ENCODE measurements around the gene HYI. TPM values are rescaled to one million over a fixed set of nuclear protein-coding genes. Genes with fewer than 3 reads are reported as not detected.
A peak's percentile ranks its signal among the peaks of the same experiment; 100 is the strongest.
"Not testable (repeated sequence)": the region's sequence is repeated elsewhere in the genome, so short reads cannot be mapped to it uniquely, and the experiment has no call there.

Gene HYI
- total RNA-seq, 1 experiment from 2014 or later, result 34.5 TPM

DNA sequence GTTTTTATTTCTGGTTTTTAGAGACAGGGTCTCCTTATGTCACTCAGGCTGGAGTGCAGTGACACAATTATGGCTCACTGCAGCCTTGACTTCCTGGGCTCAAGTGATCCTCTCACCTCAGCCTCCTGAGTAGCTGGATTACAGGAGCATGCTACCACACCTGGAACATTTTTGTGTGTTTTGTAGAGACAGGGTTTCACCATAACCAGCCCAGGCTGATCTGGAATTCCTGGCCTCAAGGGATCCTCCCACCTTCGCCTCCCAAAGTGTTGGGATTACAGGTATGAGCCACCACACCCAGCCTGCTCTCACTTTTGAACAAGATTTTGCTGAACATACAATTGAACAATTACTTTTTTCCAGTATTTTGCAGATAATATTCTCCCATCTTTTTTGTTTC is 24.0 kb upstream of the HYI start:
- TF ChIP-seq, protein P1, sequence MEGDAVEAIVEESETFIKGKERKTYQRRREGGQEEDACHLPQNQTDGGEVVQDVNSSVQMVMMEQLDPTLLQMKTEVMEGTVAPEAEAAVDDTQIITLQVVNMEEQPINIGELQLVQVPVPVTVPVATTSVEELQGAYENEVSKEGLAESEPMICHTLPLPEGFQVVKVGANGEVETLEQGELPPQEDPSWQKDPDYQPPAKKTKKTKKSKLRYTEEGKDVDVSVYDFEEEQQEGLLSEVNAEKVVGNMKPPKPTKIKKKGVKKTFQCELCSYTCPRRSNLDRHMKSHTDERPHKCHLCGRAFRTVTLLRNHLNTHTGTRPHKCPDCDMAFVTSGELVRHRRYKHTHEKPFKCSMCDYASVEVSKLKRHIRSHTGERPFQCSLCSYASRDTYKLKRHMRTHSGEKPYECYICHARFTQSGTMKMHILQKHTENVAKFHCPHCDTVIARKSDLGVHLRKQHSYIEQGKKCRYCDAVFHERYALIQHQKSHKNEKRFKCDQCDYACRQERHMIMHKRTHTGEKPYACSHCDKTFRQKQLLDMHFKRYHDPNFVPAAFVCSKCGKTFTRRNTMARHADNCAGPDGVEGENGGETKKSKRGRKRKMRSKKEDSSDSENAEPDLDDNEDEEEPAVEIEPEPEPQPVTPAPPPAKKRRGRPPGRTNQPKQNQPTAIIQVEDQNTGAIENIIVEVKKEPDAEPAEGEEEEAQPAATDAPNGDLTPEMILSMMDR (IDR thresholded peaks at IDR 0.05; ENCODE audit: insufficient read depth in 1 of 2, low read depth in 1 of 2, low read length in 1 of 2, severe bottlenecking in 1 of 2, unreplicated experiment in 1 of 2), result no peak
- no peaks in the 10 kb centered on the region for H3K9me3 ChIP-seq
- ChIA-PET POLR2A (no interaction called here), CTCF (no interaction called here)
- Mint-ChIP-seq H3K9me3 (ENCODE audit: unreplicated experiment) (peaks cover 11% of the 10 kb centered on the region), H3K27me3 (ENCODE audit: insufficient read depth, unreplicated experiment) (no peaks in the 10 kb centered on the region), H3K4me1 (ENCODE audit: low read depth, unreplicated experiment) (peaks cover 10% of the 10 kb centered on the region), H3K36me3 (ENCODE audit: insufficient read depth, unreplicated experiment) (peaks cover 9% of the 10 kb centered on the region), H3K27ac (ENCODE audit: unreplicated experiment) (no peak overlapping the region), H3K4me3 (ENCODE audit: unreplicated experiment) (no peak overlapping the region)
- no peak overlapping the region for H3K4me3 ChIP-seq (ENCODE audit: low read depth, low read length)
- no peak for DNase-seq
- H3K4me1 ChIP-seq, result peaks cover 39% of the 10 kb centered on the region
- H3K27me3 ChIP-seq (replicated peaks; ENCODE audit: control insufficient read depth, insufficient read depth, low read length), result no peaks in the 10 kb centered on the region
- intact Hi-C loops (cut with micrococcal nuclease; ENCODE audit: unreplicated experiment), result no loop called here
- no peaks in the 10 kb centered on the region for H3K36me3 ChIP-seq (ENCODE audit: control insufficient read depth, insufficient read depth, low read length)
- BruUV-seq (replicated peaks), result no TSS peak

DNA sequence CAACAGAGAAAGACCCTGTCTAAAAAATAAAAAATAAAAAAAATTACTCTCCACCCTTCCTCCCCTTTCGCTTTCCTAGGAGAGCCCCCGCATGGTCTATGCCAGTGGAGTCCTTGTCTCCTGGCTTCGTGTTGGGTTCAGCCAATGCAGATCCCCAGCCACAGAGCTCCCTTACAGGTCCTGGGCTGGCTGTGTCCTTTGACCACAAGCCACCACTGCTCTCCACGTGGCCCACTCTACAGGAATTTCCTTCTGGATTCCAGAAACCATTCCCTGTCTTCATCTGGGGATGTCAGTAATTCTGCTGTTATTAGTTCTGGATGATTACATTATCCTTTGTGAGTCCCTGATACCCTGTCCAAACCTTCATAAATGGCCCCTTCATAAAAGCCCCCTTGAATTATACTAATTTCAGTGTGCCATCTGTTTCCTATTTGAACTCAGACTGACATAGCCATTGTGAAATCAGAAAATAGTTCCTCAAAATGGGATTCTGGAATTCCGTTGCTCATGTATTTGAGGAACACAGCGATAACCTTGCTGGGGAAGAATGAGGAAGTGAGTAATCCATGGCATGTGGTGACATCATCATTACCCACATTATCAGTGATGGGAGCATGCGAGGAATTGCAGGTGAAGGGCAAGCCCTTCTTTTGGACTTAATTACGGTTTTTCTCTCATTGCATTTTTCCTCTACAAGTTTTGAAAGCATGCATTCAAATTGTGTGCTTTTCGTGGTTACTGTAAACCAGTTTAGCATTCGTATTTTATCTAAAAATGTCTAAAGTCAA is 22.1 kb upstream of the HYI start:
- CTCF ChIA-PET; H3K9me3 ChIP-seq; POLR2A ChIA-PET; H3K27me3 Mint-ChIP-seq (ENCODE audit: insufficient read depth, unreplicated experiment); BruUV-seq (replicated peaks); H3K4me3 Mint-ChIP-seq (ENCODE audit: unreplicated experiment); H3K36me3 ChIP-seq (ENCODE audit: control insufficient read depth, insufficient read depth, low read length); H3K4me3 ChIP-seq (ENCODE audit: low read depth, low read length); H3K27me3 ChIP-seq (replicated peaks; ENCODE audit: control insufficient read depth, insufficient read depth, low read length): not testable (repeated sequence)
- Mint-ChIP-seq H3K27ac (ENCODE audit: unreplicated experiment) (peak overlapping the region; percentile 61), H3K4me1 (ENCODE audit: low read depth, unreplicated experiment) (peaks cover 16% of the 10 kb centered on the region), H3K36me3 (ENCODE audit: insufficient read depth, unreplicated experiment) (peaks cover 15% of the 10 kb centered on the region), H3K9me3 (ENCODE audit: unreplicated experiment) (peaks cover 11% of the 10 kb centered on the region)
- H3K4me1 ChIP-seq, result peaks cover 53% of the 10 kb centered on the region
- DNase-seq, result peak; percentile 40 to 68
- intact Hi-C loops (cut with micrococcal nuclease; ENCODE audit: unreplicated experiment), result loop anchor here (1.0 kb wide), 1 partner anchor 22 kb away; no protein-coding TSS in a partner anchor

- POLR2A ChIA-PET, result no interaction called here
- intact Hi-C loops (cut with micrococcal nuclease; ENCODE audit: unreplicated experiment), result no loop called here
- no peak overlapping the region for H3K27ac Mint-ChIP-seq (ENCODE audit: unreplicated experiment)
These were observed 19.7 kb upstream of the HYI start for GRCh38 chr1:43473463-43473862.

DNA sequence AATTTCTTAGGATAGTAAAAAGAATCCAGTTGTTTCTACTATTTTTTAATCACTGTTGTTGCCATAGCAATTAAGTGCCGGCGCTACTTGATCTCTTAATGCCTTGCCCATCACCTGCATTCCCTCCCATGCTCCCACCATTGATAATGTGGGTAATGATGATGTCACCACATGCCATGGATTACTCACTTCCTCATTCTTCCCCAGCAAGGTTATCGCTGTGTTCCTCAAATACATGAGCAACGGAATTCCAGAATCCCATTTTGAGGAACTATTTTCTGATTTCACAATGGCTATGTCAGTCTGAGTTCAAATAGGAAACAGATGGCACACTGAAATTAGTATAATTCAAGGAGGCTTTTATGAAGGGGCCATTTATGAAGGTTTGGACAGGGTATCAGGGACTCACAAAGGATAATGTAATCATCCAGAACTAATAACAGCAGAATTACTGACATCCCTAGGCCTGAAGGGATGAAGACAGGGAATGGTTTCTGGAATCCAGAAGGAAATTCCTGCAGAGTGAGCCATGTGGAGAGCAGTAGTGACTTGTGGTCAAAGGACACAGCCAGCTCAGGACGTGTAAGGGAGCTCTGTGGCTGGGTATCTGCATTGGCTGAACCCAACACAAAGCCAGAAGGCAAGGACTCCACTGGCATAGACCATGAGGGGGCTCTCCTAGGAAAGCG is 18.9 kb upstream of the HYI start:
- H3K27me3 Mint-ChIP-seq (ENCODE audit: insufficient read depth, unreplicated experiment); H3K36me3 Mint-ChIP-seq (ENCODE audit: insufficient read depth, unreplicated experiment); H3K4me3 ChIP-seq (ENCODE audit: low read depth, low read length); POLR2A ChIA-PET; CTCF ChIA-PET; H3K4me3 Mint-ChIP-seq (ENCODE audit: unreplicated experiment); H3K9me3 Mint-ChIP-seq (ENCODE audit: unreplicated experiment); H3K9me3 ChIP-seq; H3K27me3 ChIP-seq (replicated peaks; ENCODE audit: control insufficient read depth, insufficient read depth, low read length); H3K36me3 ChIP-seq (ENCODE audit: control insufficient read depth, insufficient read depth, low read length); BruUV-seq (replicated peaks); intact Hi-C loops (cut with micrococcal nuclease; ENCODE audit: unreplicated experiment): not testable (repeated sequence)
- Mint-ChIP-seq H3K4me1 (ENCODE audit: low read depth, unreplicated experiment) (peaks cover 16% of the 10 kb centered on the region), H3K27ac (ENCODE audit: unreplicated experiment) (peak overlapping the region; percentile 86)
- peaks cover 53% of the 10 kb centered on the region for H3K4me1 ChIP-seq
- peak in 1 of 2 experiments; percentile 58 for DNase-seq

More at GRCh38 chr1:43473463-43473862, 19.7 kb upstream of the HYI start:
- Histone ChIP-seq H3K9me3 (no peaks in the 10 kb centered on the region), H3K4me3 (ENCODE audit: low read depth, low read length) (no peak overlapping the region), H3K27me3 (replicated peaks; ENCODE audit: control insufficient read depth, insufficient read depth, low read length) (no peaks in the 10 kb centered on the region), H3K4me1 (peaks cover 53% of the 10 kb centered on the region), H3K36me3 (ENCODE audit: control insufficient read depth, insufficient read depth, low read length) (no peaks in the 10 kb centered on the region)
- Mint-ChIP-seq H3K4me1 (ENCODE audit: low read depth, unreplicated experiment) (peaks cover 16% of the 10 kb centered on the region), H3K9me3 (ENCODE audit: unreplicated experiment) (no peaks in the 10 kb centered on the region), H3K36me3 (ENCODE audit: insufficient read depth, unreplicated experiment) (peaks cover 6% of the 10 kb centered on the region), H3K27me3 (ENCODE audit: insufficient read depth, unreplicated experiment) (no peaks in the 10 kb centered on the region), H3K4me3 (ENCODE audit: unreplicated experiment) (no peak overlapping the region)
- CTCF ChIA-PET, result no interaction called here
- DNase-seq, result no peak
- BruUV-seq (replicated peaks), result no TSS peak
- TF ChIP-seq, protein P1 (IDR thresholded peaks at IDR 0.05; ENCODE audit: insufficient read depth in 1 of 2, low read depth in 1 of 2, low read length in 1 of 2, severe bottlenecking in 1 of 2, unreplicated experiment in 1 of 2), result no peak
